PC-9 (cell line): ENCODE measurements around the gene SUPT7L. TPM values are rescaled to one million over a fixed set of nuclear protein-coding genes. Genes with fewer than 3 reads are reported as not detected.
A peak's percentile ranks its signal among the peaks of the same experiment; 100 is the strongest.

ENCODE experiments used
- BruUV-seq: library from RNA; stranded (reverse); fragments of 400-500 nt; replicated peaks from 2 replicates; lab custom pipeline; 2021; lab: Mats Ljungman, UMichigan
- CTCF ChIA-PET: fragments of 300-600 bp; sonication (Branson Sonifier 250); formaldehyde crosslinking; loops from one replicate; lab custom pipeline; 2022; ENCODE audit warnings: antibody characterized with exemption; lab: Charles Lee
- POLR2A ChIA-PET: fragments of 300-600 bp; sonication (Branson Sonifier 250); formaldehyde crosslinking; loops from one replicate; lab custom pipeline; 2022; ENCODE audit warnings: antibody characterized with exemption; ENCODE audit not compliant: unreplicated experiment; lab: Charles Lee
- DNase-seq, 2 experiments: peaks; one replicate each; pipeline versions ENCODE4 v3.0.0 to v3.0.0-alpha.2; 2015 to 2022; ENCODE audit warnings: mixed read lengths in 1 of 2
- H2AFZ ChIP-seq: fragments of 200-600 bp; sonication (generic); 2 replicates; pipeline ENCODE4 v1.8.1; 2017; ENCODE audit warnings: antibody characterized with exemption
- H3F3A ChIP-seq: fragments of 200-600 bp; sonication (generic); 2 replicates; pipeline ENCODE4 v1.8.1; 2017; ENCODE audit warnings: antibody characterized with exemption, mild to moderate bottlenecking, low read depth; ENCODE audit not compliant: insufficient read depth
- H3K27ac ChIP-seq: fragments of 200-600 bp; sonication (generic); 2 replicates; pipeline ENCODE4 v1.6.1; 2016; ENCODE audit warnings: mixed run types
- H3K27me3 ChIP-seq: fragments of 200-600 bp; sonication (generic); 2 replicates; pipeline ENCODE4 v1.6.1; 2016; ENCODE audit warnings: low read depth, mixed run types; ENCODE audit not compliant: insufficient read depth
- H3K36me3 ChIP-seq: fragments of 200-600 bp; sonication (generic); 2 replicates; pipeline ENCODE4 v1.6.1; 2016; ENCODE audit warnings: low read depth, mixed run types
- H3K4me1 ChIP-seq: fragments of 200-600 bp; sonication (generic); replicated peaks from 2 replicates; pipeline ENCODE4 v1.6.1; 2016; ENCODE audit warnings: mixed run types; ENCODE audit not compliant: insufficient read depth
- H3K4me2 ChIP-seq: fragments of 200-600 bp; sonication (generic); 2 replicates; pipeline ENCODE4 v1.6.1; 2017; ENCODE audit warnings: mixed run types
- H3K4me3 ChIP-seq: fragments of 200-600 bp; sonication (generic); 2 replicates; pipeline ENCODE4 v1.6.1; 2016; ENCODE audit warnings: mixed run types
- H3K79me2 ChIP-seq: fragments of 200-600 bp; sonication (generic); 2 replicates; pipeline ENCODE4 v1.6.1; 2017; ENCODE audit warnings: low read depth, mixed run types
- H3K9me2 ChIP-seq: fragments of 200-600 bp; sonication (generic); 2 replicates; pipeline ENCODE4 v1.8.1; 2017; ENCODE audit warnings: mild to moderate bottlenecking; ENCODE audit not compliant: insufficient read depth
- H3K9me3 ChIP-seq: fragments of 200-600 bp; sonication (generic); 2 replicates; pipeline ENCODE4 v1.8.1; 2016; ENCODE audit warnings: low read depth; ENCODE audit not compliant: insufficient read depth
- H4K20me1 ChIP-seq: fragments of 200-600 bp; sonication (generic); 2 replicates; pipeline ENCODE4 v1.8.1; 2017; ENCODE audit not compliant: insufficient read depth
- CTCF ChIP-seq: fragments of 200-600 bp; sonication (generic); conservative IDR thresholded peaks from 2 replicates; pipeline ENCODE4 v1.6.1; 2017; ENCODE audit warnings: mixed run types, antibody characterized with exemption, mild to moderate bottlenecking, moderate library complexity
- EZH2 ChIP-seq: fragments of 200-600 bp; sonication (generic); IDR thresholded peaks from 2 replicates; pipeline ENCODE4 v1.8.0; 2017; ENCODE audit warnings: antibody characterized with exemption, low read depth
- intact Hi-C: fragments of 100-400 bp; cut with micrococcal nuclease; formaldehyde crosslinking; loops from one replicate; pipeline ENCODE4 v1.10.0; 2022; ENCODE audit not compliant: unreplicated experiment
- total RNA-seq: library from RNA; stranded (reverse); gene quantifications from 2 replicates; pipeline ENCODE4 v1.2.3, GENCODE V29; 2021

Gene SUPT7L
- total RNA-seq, 1 experiment from 2014 or later: 33.0 TPM

DNA sequence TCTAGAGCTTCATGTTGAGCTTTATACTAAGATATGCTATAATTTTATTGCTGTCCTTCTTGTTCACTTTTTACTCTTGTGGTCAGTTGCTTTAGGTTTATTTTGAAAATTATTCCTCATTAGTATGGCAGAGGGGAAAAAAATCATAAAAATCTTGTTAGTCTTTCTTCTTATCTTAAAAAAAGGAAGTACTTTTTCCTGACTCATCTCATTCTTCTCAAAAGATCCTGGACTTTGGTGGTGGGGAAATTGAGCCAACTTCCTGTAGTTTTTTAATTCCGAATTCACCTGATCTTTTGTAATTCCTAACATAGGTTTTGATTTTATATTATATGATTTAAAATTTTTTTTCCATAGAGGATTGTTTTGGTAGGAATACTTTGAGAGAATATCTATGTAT lies 4.0 kb upstream of the SUPT7L start:
- CTCF ChIA-PET: no interaction called here
- intact Hi-C loops: no loop called here
- peaks cover 30% of the 10 kb centered on the region for H3K36me3 ChIP-seq
- H4K20me1 ChIP-seq: no peaks in the 10 kb centered on the region; the same call in 1 of the 2 replicates
- H3K9me3 ChIP-seq: no peaks in the 10 kb centered on the region
- no peaks in the 10 kb centered on the region for H3K9me2 ChIP-seq
- TF ChIP-seq EZH2 (no peak), CTCF (no peak)
- no TSS peak for BruUV-seq
- no peak overlapping the region for H2AFZ ChIP-seq
- no peaks in the 10 kb centered on the region for H3K27me3 ChIP-seq
- DNase-seq: no peak
- peaks cover 19% of the 10 kb centered on the region for H3K4me1 ChIP-seq
- H3K4me3 ChIP-seq: no peak overlapping the region
- H3F3A ChIP-seq: peaks cover 11% of the 10 kb centered on the region
- no peak overlapping the region for H3K4me2 ChIP-seq
- H3K27ac ChIP-seq: no peak overlapping the region
- peaks cover 31% of the 10 kb centered on the region for H3K79me2 ChIP-seq
- POLR2A ChIA-PET: no interaction called here

DNA sequence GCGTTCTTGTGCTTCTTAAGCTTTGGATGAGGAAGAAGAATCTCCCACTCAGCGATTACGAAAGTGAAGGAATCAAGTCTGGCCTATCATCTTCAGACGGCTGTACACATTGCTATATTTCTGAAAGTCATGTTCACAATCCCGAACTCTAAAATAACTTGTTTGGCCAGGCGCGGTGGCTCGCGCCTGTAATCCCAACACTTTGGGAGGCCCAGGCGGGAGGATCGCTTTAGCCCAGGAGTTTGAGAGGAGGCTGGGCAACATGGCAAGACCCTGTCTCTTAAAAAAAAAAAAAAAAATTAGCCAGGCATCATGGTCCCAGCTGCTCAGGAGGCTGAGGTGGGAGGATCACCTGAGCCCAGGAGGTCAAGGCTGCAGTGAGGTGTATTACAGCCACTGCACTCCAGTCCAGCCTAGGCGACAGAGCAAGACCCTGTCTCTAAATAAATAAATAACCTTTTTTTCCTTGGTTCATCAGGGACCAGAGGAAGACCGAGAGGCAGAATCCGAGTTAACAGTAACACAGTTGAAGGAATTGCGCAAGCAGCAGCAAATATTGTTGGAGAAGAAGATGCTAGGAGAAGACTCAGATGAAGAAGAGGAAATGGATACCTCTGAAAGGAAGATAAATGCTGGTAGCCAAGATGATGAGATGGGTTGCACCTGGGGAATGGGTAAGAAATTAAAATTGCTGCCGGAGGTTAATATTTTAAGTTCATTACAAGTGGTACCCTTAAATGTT lies 1.4 kb upstream of the SUPT7L start:
- H4K20me1 ChIP-seq: no peaks in the 10 kb centered on the region; the same call in 1 of the 2 replicates
- no TSS peak for BruUV-seq
- H3K27me3 ChIP-seq: no peaks in the 10 kb centered on the region
- H3K79me2 ChIP-seq: peaks cover 42% of the 10 kb centered on the region
- intact Hi-C loops: no loop called here
- H3F3A ChIP-seq: peaks cover 11% of the 10 kb centered on the region; the same call in 1 of the 2 replicates
- TF ChIP-seq CTCF (no peak), EZH2 (no peak)
- H3K9me2 ChIP-seq: no peaks in the 10 kb centered on the region
- H3K36me3 ChIP-seq: peaks cover 31% of the 10 kb centered on the region
- peak overlapping the region; percentile 86 for H3K4me3 ChIP-seq
- H3K27ac ChIP-seq: peak overlapping the region; percentile 83; the same call in 1 of the 2 replicates
- peaks cover 26% of the 10 kb centered on the region for H3K4me1 ChIP-seq
- H3K9me3 ChIP-seq: no peaks in the 10 kb centered on the region
- peak overlapping the region; percentile 94 for H3K4me2 ChIP-seq
- ChIA-PET CTCF (interaction anchor here (0.8 kb wide), 1 partner anchor 11 kb away, joined by 3 read pairs; no protein-coding TSS in a partner anchor), POLR2A (no interaction called here)
- no peak for DNase-seq
- H2AFZ ChIP-seq: peak overlapping the region; percentile 97

DNA sequence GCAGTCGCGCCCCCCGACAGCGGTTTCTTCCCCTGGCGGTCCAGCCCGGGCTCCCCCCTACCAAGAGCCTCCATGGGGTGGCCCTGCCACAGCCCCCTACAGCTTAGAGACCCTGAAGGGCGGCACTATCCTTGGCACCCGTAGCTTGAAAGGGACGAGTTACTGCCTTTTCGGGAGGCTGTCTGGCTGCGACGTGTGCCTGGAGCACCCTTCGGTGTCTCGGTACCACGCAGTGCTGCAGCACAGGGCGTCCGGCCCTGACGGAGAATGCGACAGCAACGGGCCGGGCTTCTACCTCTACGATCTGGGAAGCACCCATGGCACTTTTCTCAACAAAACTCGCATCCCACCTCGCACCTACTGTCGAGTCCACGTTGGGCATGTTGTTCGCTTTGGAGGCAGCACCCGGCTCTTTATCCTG lies 750 bp upstream of the SUPT7L start:
- Histone ChIP-seq H2AFZ (peak overlapping the region; percentile 97), H3K79me2 (peaks cover 42% of the 10 kb centered on the region), H3K4me1 (peaks cover 26% of the 10 kb centered on the region), H3F3A (peaks cover 11% of the 10 kb centered on the region; the same call in 1 of the 2 replicates), H3K4me2 (peak overlapping the region; percentile 94), H4K20me1 (no peaks in the 10 kb centered on the region; the same call in 1 of the 2 replicates), H3K4me3 (peak overlapping the region; percentile 86), H3K36me3 (peaks cover 31% of the 10 kb centered on the region), H3K9me3 (no peaks in the 10 kb centered on the region), H3K9me2 (no peaks in the 10 kb centered on the region), H3K27me3 (no peaks in the 10 kb centered on the region), H3K27ac (peak overlapping the region; percentile 83)
- no peak for TF ChIP-seq EZH2
- TF ChIP-seq CTCF: peak; percentile 11; the same call in 1 of the 2 replicates
- POLR2A ChIA-PET: interaction anchor here (0.7 kb wide), 1 partner anchor 261 kb away, joined by 3 read pairs; no protein-coding TSS in a partner anchor
- BruUV-seq: TSS peak; percentile 71
- no peak for DNase-seq
- CTCF ChIA-PET: interaction anchor here (0.8 kb wide), 1 partner anchor 12 kb away, joined by 3 read pairs; no protein-coding TSS in a partner anchor
- intact Hi-C loops: no loop called here
